DND-41 (cell line): ENCODE results near the gene PIGC.

Experiments
- ATAC-seq: fragments of 200-7000 bp; cut with Tn5 transposase; 3 replicates; pipeline ENCODE4 v1.9.1; 2021; ENCODE audit warnings: low read depth; ENCODE audit not compliant: insufficient read depth
- DNase-seq: peaks from one replicate; pipeline ENCODE4 v3.0.0-alpha.2; 2020
- H2AFZ ChIP-seq: 2 replicates; pipeline ENCODE4 v1.6.0; 2012; ENCODE audit warnings: low read depth, low read length
- H3K27ac ChIP-seq: 2 replicates; pipeline ENCODE4 v1.5.1; 2012; ENCODE audit warnings: low read length, inconsistent platforms
- H3K27me3 ChIP-seq: fragments of 200-600 bp; sonication (generic); 2 replicates; pipeline ENCODE4 v1.6.0; 2012; ENCODE audit warnings: low read length, mild to moderate bottlenecking, inconsistent platforms; ENCODE audit not compliant: insufficient read depth, poor library complexity
- H3K36me3 ChIP-seq: 2 replicates; pipeline ENCODE4 v1.5.1; 2012; ENCODE audit warnings: low read length, inconsistent platforms; ENCODE audit not compliant: insufficient read depth
- H3K4me1 ChIP-seq: 2 replicates; pipeline ENCODE4 v1.5.1; 2012; ENCODE audit warnings: mild to moderate bottlenecking, low read length; ENCODE audit not compliant: insufficient read depth
- H3K4me2 ChIP-seq: 2 replicates; pipeline ENCODE4 v1.6.0; 2012; ENCODE audit warnings: mild to moderate bottlenecking, moderate library complexity, low read length, inconsistent platforms; ENCODE audit not compliant: insufficient read depth
- H3K4me3 ChIP-seq, 2 experiments: fragments of 200-600 bp in 1 of 2; shearing (Covaris generic) in 1 of 2; 2 replicates each; pipeline ENCODE4 v1.5.1; 2012 to 2016; ENCODE audit warnings: inconsistent platforms in 2 of 2, low read length in 2 of 2, mild to moderate bottlenecking in 2 of 2, low read depth in 1 of 2, moderate library complexity in 1 of 2
- H3K79me2 ChIP-seq: 2 replicates; pipeline ENCODE4 v1.6.0; 2012; ENCODE audit warnings: low read length, inconsistent platforms; ENCODE audit not compliant: insufficient read depth
- H3K9ac ChIP-seq: 2 replicates; pipeline ENCODE4 v1.6.0; 2012; ENCODE audit warnings: low read depth, mild to moderate bottlenecking, inconsistent platforms, low read length, moderate library complexity
- H3K9me3 ChIP-seq: 2 replicates; pipeline ENCODE4 v1.5.1; 2012; ENCODE audit warnings: low read length, moderate library complexity, mild to moderate bottlenecking, inconsistent platforms; ENCODE audit not compliant: insufficient read depth, severe bottlenecking
- H4K20me1 ChIP-seq: 2 replicates; pipeline ENCODE4 v1.6.0; 2012; ENCODE audit warnings: low read length; ENCODE audit not compliant: insufficient read depth
- CTCF ChIP-seq: IDR thresholded peaks from 2 replicates; pipeline ENCODE4 v1.5.1; 2012; ENCODE audit warnings: borderline replicate concordance, low read length, moderate library complexity, mild to moderate bottlenecking; ENCODE audit not compliant: poor library complexity, severe bottlenecking; ENCODE audit errors: extremely low read depth
- EZH2 ChIP-seq: IDR thresholded peaks from 3 replicates; pipeline ENCODE4 v1.6.1; 2012; ENCODE audit warnings: borderline replicate concordance, low read depth, mild to moderate bottlenecking, moderate library complexity, low read length, inconsistent platforms; ENCODE audit not compliant: severe bottlenecking

The PIGC gene

GRCh38 chr1:172406968-172407367, 36.9 kb downstream of the PIGC start:
- DNase-seq (no peak), ATAC-seq (no peak)
- no peak overlapping the region for H3K9ac ChIP-seq
- H3K9me3 ChIP-seq, result no peaks in the 10 kb centered on the region
- H3K79me2 ChIP-seq, result no peaks in the 10 kb centered on the region
- H3K27me3 ChIP-seq, result no peaks in the 10 kb centered on the region
- H3K4me3 ChIP-seq, result no peak overlapping the region
- TF ChIP-seq EZH2, result no peak
- no peak overlapping the region for H2AFZ ChIP-seq
- no peak overlapping the region for H3K4me2 ChIP-seq
- H3K36me3 ChIP-seq, result no peaks in the 10 kb centered on the region
- no peak overlapping the region for H3K27ac ChIP-seq
- no peaks in the 10 kb centered on the region for H3K4me1 ChIP-seq
- no peaks in the 10 kb centered on the region for H4K20me1 ChIP-seq

- Histone ChIP-seq H3K27ac (no peak overlapping the region), H4K20me1 (no peaks in the 10 kb centered on the region), H3K9me3 (no peaks in the 10 kb centered on the region), H3K9ac (no peak overlapping the region), H3K27me3 (no peaks in the 10 kb centered on the region), H3K79me2 (no peaks in the 10 kb centered on the region), H3K4me3 (no peak overlapping the region), H2AFZ (no peak overlapping the region), H3K4me2 (no peak overlapping the region), H3K36me3 (no peaks in the 10 kb centered on the region), H3K4me1 (no peaks in the 10 kb centered on the region)
- no peak for ATAC-seq
- TF ChIP-seq CTCF (no peak), EZH2 (no peak)
- no peak for DNase-seq
These were observed 38.0 kb downstream of the PIGC start for GRCh38 chr1:172405912-172406311.

- no peak for ATAC-seq
- TF ChIP-seq EZH2, result no peak
- no peak for TF ChIP-seq CTCF
- no peak overlapping the region for H3K4me3 ChIP-seq
- no peak overlapping the region for H2AFZ ChIP-seq
- no peaks in the 10 kb centered on the region for H4K20me1 ChIP-seq
- H3K4me1 ChIP-seq, result no peaks in the 10 kb centered on the region
- H3K27ac ChIP-seq, result no peak overlapping the region
- no peaks in the 10 kb centered on the region for H3K27me3 ChIP-seq
- H3K9me3 ChIP-seq, result no peaks in the 10 kb centered on the region
- H3K36me3 ChIP-seq, result no peaks in the 10 kb centered on the region
- DNase-seq, result no peak
- H3K9ac ChIP-seq, result no peak overlapping the region
- no peaks in the 10 kb centered on the region for H3K79me2 ChIP-seq
- H3K4me2 ChIP-seq, result no peak overlapping the region
These were observed 39.7 kb downstream of the PIGC start for GRCh38 chr1:172404121-172404520.

- Histone ChIP-seq H3K4me2 (no peak overlapping the region), H3K79me2 (no peaks in the 10 kb centered on the region), H3K27me3 (no peaks in the 10 kb centered on the region), H3K9me3 (no peaks in the 10 kb centered on the region), H3K4me3 (no peak overlapping the region), H3K27ac (no peak overlapping the region), H3K4me1 (no peaks in the 10 kb centered on the region), H4K20me1 (no peaks in the 10 kb centered on the region), H3K36me3 (no peaks in the 10 kb centered on the region), H2AFZ (no peak overlapping the region), H3K9ac (no peak overlapping the region)
- ATAC-seq, result no peak
- DNase-seq, result no peak
- TF ChIP-seq CTCF, result no peak
- TF ChIP-seq EZH2, result no peak
These were observed 40.8 kb downstream of the PIGC start for GRCh38 chr1:172402878-172403569.
